Nephron progenitor cell (in vitro differentiated cells): Measurements from ENCODE around the gene SECTM1.

Experiments
- DNase-seq: peaks from one replicate; pipeline ENCODE4 v3.0.0; 2021
- H3K27ac Mint-ChIP-seq: 2 replicates; pipeline ENCODE4 v1.8.0; 2021; ENCODE audit warnings: mild to moderate bottlenecking, moderate library complexity, mixed read lengths
- H3K27me3 Mint-ChIP-seq: 2 replicates; pipeline ENCODE4 v1.8.0; 2021; ENCODE audit warnings: mild to moderate bottlenecking, low read depth, mixed read lengths; ENCODE audit not compliant: poor library complexity
- H3K36me3 Mint-ChIP-seq: 2 replicates; pipeline ENCODE4 v1.8.0; 2021; ENCODE audit warnings: low read depth, mixed read lengths
- H3K4me1 Mint-ChIP-seq: 2 replicates; pipeline ENCODE4 v1.8.0; 2021; ENCODE audit warnings: mixed read lengths
- H3K4me3 Mint-ChIP-seq: 2 replicates; pipeline ENCODE4 v1.8.0; 2021; ENCODE audit warnings: mild to moderate bottlenecking, moderate library complexity, mixed read lengths
- H3K9me3 Mint-ChIP-seq: 2 replicates; pipeline ENCODE4 v1.8.0; 2021; ENCODE audit warnings: mild to moderate bottlenecking, moderate library complexity, mixed read lengths
- CTCF ChIP-seq: fragments of 200-600 bp; sonication (generic); IDR thresholded peaks from 2 replicates; pipeline ENCODE4 v1.5.0; 2021; ENCODE audit warnings: antibody characterized with exemption

Gene SECTM1

GRCh38 chr17:82283208-82283749 is 50.3 kb downstream of the SECTM1 start:
- no peak for DNase-seq
- peaks cover 9% of the 10 kb centered on the region for H3K27me3 Mint-ChIP-seq
- peaks cover 48% of the 10 kb centered on the region for H3K4me1 Mint-ChIP-seq
- peak overlapping the region; percentile 80 for H3K27ac Mint-ChIP-seq
- TF ChIP-seq CTCF = no peak
- no peak overlapping the region for H3K4me3 Mint-ChIP-seq
- peaks cover 4% of the 10 kb centered on the region for H3K36me3 Mint-ChIP-seq
- peaks cover 18% of the 10 kb centered on the region for H3K9me3 Mint-ChIP-seq

GRCh38 chr17:82282239-82283207 is 51.0 kb downstream of the SECTM1 start:
- Mint-ChIP-seq H3K4me1 (peaks cover 55% of the 10 kb centered on the region), H3K36me3 (peaks cover 11% of the 10 kb centered on the region), H3K4me3 (no peak overlapping the region), H3K27ac (no peak overlapping the region), H3K27me3 (peaks cover 3% of the 10 kb centered on the region), H3K9me3 (peaks cover 10% of the 10 kb centered on the region)
- no peak for TF ChIP-seq CTCF
- DNase-seq = no peak

- H3K27me3 Mint-ChIP-seq = peaks cover 3% of the 10 kb centered on the region
- TF ChIP-seq CTCF = no peak
- no peak for DNase-seq
- H3K36me3 Mint-ChIP-seq = peaks cover 20% of the 10 kb centered on the region
- H3K9me3 Mint-ChIP-seq = peaks cover 8% of the 10 kb centered on the region
- H3K4me1 Mint-ChIP-seq = peaks cover 64% of the 10 kb centered on the region
- H3K27ac Mint-ChIP-seq = peak overlapping the region; percentile 17
- H3K4me3 Mint-ChIP-seq = no peak overlapping the region
Observed at GRCh38 chr17:82281502-82282238, 51.9 kb downstream of the SECTM1 start.

GRCh38 chr17:82281076-82281475 is 52.5 kb downstream of the SECTM1 start:
- DNase-seq = no peak
- H3K4me1 Mint-ChIP-seq = peaks cover 68% of the 10 kb centered on the region

GRCh38 chr17:82280537-82280936 is 53.0 kb downstream of the SECTM1 start:
- no peak for TF ChIP-seq CTCF
- Mint-ChIP-seq H3K27me3 (peaks cover 3% of the 10 kb centered on the region), H3K4me3 (no peak overlapping the region), H3K9me3 (peaks cover 7% of the 10 kb centered on the region), H3K36me3 (peaks cover 20% of the 10 kb centered on the region), H3K27ac (no peak overlapping the region), H3K4me1 (peaks cover 68% of the 10 kb centered on the region)
- DNase-seq = no peak

More at GRCh38 chr17:82281076-82281475, 52.5 kb downstream of the SECTM1 start:
- no peak for TF ChIP-seq CTCF
- Mint-ChIP-seq H3K9me3 (peaks cover 7% of the 10 kb centered on the region), H3K4me3 (no peak overlapping the region), H3K36me3 (peaks cover 20% of the 10 kb centered on the region), H3K27ac (peak overlapping the region; percentile 17), H3K27me3 (peaks cover 3% of the 10 kb centered on the region)
